Right hindlimb (tissue), 1 donor: ENCODE results near the gene PTPN9.
"Not testable (repeated sequence)": the region's sequence is repeated elsewhere in the genome, so short reads cannot be mapped to it uniquely, and the experiment has no call there.

ENCODE experiments used
- DNase-seq: peaks from one replicate; pipeline ENCODE4 v3.0.0-alpha.2; 2018

Gene PTPN9

DNA sequence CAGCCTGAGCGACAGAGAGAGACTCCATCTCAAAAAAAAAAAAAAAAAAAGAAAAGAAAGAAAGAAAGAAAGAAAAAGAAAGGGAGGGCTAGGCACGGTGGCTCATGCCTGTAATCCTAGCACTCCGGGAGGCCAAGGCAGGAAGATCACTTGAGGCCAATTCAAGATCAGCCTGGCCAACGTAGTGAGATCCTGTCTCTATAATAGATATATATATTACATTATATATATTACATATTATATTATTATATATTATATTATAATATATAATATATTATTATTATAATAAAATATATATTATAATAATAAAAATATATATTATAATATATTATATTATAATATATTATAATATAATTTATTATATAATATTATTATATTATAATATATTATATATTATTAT lies 48.9 kb downstream of the PTPN9 start:
- no peak for DNase-seq

DNA sequence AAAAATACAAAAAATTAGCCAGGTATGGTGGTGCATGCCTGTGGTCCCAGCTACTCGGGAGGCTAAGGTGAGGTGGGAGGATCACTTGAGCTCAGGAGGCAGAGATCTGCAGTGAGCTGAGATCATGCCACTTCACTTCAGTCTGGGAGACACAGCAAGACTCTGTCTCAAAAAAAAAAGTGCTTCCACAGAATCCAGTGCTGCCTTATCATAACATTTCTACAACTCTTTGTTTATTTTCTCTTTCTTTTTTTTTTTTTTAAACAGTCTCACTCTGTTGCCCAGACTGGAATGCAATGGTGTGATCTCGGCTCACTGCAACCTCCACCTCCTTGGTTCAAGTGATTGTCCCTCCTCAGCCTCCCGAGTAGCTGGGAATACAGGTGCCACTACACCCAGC lies 53.4 kb downstream of the PTPN9 start:
- DNase-seq = not testable (repeated sequence)

DNA sequence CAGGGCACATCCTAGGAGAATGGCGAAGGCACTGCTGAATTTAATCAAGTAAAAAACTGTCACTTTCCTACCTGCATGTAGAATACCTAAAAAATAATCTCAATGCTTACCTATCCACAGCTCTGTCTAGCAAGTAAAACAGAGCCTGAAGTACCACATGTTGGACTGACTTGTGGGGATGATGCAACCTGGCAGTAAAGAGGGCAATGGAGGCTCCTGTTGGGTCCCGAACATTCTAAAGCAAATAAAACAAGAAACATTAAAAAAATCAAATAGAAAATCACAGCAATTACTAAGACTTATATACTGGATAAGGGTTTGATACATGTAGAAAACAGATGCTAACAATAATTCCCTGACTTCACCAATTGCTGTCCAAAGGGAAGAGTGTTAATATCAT lies 56.1 kb downstream of the PTPN9 start:
- DNase-seq = no peak

DNA sequence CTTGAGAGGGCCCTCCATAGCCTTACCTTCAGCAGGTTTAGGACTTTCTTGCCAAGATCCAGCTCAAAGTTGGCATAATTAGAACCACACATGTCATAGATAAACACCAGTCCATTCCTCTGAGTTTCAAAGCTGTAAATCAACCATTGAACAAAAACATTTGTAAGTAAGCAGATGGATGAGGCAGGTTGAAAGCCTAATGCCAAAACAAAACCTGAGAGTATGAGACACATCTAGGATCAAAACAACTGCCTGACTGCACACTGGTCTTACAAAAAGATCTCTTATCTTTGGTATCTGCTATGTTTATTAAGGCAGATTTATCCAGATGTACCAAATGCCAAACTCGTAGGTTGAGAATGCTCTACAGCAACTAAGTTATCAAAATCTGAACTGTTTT lies 61.9 kb downstream of the PTPN9 start:
- DNase-seq = no peak

DNA sequence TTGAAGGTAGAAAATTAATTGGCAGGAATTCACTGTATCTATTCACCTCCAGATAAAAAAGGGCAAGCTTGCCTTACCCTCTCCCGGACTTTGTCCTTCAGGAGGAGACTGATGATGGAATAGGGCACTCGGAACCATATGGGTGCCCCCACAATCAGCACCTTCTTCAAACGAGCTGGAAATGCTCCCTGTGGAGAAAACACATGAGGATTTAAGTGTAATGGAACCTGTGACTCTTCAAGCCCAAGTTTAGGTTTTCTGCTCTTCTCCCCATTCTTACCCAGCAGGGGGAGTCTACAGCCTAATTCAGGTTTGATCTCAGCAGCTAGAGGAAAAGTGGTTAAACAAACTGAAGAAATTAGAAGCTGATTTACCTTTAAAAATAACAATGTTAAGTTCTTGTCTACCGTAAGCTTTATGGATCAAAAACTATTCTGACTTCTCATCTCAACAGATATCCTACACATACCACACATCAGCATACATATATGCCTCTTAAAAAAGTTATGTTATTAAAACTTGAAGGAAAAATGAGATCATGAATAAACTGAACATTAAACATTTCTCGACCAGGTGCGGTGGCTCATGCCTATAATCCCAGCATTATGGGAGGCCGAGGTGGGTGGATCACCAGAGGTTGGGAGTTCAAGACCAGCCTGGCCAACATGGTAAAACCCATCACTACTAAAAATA lies 70.1 kb downstream of the PTPN9 start:
- no peak for DNase-seq

DNA sequence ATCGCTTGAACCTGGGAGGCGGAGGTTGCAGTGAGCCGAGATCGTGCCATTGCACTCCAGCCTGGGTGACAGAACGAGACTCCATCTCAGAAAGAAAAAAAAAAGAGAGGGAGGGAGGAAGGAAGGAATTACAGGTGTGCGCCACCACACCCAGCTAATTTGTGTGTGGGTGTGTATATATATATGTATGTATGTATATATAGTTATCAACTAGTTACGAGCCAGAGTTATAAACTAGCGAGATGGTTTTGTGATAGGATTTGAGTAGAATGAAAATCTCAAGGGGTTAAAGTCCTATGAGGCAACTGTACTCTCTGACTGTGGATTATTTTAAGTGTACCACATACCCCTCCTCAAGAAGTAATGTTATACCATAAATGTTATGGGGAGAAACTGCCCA lies 76.8 kb downstream of the PTPN9 start:
- no peak for DNase-seq

DNA sequence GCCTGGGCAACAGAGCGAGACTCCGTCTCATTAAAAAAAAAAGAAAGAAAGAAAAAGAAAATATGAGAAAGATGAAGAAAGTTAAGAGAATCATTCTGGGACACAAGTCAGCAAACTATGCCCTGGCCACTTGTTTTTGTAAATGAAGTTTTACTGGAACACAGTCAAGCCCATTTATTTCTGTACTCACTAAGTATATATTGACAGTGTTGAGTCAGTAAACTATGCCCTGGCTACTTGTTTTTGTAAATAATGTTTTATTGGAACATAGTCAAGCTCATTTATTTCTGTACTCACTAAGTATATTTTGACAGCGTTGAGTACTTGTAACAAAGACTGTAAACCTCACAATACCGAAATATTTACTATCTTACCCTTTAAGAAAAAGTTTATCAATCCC lies 85.4 kb downstream of the PTPN9 start:
- no peak for DNase-seq

DNA sequence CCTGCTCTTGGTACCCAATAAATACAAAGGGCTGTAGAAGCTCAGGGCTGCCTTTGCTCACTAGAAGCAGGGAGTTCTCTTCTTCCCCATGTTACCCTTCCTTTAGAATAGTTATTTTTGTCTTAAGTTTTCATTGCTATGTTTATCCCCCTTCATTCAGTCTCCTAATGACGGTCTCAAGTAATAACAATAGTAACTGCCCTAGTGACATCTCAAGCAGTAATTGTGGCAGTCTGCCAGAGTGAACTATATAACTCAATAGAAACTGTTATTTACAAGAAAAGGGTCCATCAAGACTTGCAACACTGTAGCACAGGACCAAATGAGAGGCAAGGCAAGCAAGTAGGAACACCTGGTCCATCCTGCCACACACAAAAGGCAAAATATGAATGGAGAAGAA lies 95.2 kb downstream of the PTPN9 start:
- DNase-seq = no peak

DNA sequence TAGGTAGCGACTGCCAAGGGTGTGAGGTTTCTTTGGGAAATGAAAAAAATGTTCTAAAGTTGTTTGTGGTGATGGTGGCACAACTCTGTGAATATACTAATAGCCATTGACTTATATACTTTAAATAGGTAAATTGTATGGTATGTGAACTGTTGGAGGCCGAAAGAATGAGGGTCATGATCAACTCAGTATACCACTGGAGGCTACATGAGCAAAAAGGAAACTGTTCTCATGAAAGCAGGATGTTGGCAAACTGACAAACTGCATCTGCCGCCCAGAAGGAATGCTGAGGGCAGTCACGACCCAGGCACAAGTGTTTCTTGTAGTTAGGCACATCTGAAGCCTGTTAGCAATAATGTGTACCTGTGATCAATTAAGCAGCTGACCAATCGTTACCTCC lies 95.6 kb downstream of the PTPN9 start:
- DNase-seq = not testable (repeated sequence)

DNA sequence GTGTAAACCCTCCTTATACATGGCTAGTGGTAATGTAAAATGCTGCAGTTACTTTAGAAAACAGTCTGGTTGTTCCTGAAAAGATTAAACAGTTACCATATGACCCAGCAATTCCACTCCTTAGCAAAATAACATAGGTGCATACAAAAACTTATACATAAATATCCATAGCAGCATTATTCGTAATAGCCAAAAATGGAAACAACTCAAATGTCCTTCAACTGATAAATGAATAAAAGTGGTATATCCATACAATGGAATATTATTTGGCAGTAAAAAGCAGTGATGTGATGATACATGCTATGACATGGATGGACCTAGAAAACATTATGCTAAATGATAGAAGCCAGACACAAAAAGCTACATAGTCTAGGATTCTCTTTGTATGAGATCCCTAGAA lies 96.0 kb downstream of the PTPN9 start:
- DNase-seq = no peak

DNA sequence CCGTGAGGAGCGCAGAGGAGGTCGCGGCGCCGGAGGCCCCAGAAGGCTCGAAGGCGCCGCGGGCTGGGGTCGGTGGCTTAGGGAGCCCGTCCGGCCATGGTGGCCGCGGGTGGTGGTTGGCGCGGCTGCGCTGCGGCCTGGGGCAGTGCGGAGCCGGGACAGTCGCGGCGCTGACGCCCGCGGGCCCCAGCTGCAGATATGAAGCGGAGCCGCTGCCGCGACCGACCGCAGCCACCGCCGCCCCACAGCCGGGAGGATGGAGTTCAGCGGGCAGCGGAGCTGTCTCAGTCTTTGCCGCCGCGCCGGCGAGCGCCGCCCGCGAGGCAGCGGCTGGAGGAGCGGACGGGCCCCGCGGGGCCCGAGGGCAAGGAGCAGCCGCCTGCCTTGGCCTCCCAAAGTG lies 98.7 kb downstream of the PTPN9 start:
- not testable (repeated sequence) for DNase-seq

DNA sequence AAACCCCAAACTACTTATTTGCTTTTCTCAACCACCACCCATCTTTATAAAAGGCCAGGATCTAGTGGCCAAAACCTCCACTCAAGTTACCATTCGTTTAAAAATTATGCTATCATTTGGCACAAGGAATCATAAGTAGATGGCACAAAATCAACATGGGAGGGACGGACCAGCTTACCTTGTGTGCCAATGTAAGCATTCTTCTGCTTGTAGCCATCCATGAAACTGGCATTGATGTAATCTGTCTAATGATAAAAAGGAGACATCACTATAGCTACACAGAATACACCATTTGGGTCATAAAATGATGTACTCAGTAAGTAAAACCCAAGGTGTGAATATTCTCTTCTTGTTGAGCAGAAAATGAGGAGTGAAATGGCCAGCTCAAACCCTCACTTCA lies 99.4 kb downstream of the PTPN9 start:
- DNase-seq = no peak

DNA sequence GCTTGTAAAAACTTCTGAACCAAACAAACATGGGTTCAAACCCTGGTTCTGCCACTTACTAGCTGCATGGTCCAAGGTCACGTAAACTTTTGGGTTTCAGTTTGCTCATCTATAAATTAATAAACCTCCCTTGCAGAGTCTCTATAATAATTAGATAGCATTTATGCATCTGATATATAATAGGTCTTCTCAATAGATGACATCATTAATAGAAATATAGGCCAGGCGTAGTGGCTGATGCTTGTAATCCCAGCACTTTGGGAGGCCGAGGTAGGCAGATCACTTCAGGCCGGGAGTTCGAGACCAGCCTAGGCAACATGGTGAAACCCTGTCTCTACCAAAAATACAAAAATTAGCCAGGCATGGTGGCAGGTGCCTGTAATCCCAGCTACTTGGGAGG lies 102.0 kb downstream of the PTPN9 start:
- not testable (repeated sequence) for DNase-seq

DNA sequence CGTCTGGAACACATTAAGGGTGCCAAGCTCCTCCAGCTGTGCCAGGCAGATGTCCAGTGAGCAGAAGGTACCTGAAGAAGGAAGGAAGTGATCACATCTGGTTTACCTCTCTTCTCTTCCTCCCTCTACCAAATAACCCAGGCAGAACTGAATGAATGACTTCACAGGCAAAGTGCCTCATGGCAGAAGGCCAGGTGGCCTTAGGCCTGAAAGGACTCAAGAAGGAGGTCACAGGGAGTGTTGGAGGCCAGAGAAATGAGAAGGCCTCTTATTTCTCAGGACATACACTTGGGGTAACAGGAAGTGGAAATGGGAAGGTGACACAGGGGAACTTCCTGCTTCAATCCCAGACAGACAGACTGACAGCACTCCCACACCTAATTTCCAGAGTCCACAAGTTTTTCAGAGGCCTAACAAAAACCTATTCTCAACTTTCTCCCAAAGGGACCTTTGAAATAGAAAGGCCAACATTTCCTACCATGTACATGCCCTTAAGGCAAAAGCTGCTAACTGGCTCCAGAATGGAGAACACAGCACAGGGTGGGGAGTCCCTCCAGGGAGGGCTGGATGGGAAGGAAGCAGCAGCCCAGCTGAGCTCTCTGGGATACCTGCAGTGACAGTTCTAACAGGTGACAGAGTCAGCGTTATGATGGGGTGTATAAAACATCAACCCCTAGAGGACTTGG lies 110.1 kb downstream of the PTPN9 start:
- DNase-seq = no peak

DNA sequence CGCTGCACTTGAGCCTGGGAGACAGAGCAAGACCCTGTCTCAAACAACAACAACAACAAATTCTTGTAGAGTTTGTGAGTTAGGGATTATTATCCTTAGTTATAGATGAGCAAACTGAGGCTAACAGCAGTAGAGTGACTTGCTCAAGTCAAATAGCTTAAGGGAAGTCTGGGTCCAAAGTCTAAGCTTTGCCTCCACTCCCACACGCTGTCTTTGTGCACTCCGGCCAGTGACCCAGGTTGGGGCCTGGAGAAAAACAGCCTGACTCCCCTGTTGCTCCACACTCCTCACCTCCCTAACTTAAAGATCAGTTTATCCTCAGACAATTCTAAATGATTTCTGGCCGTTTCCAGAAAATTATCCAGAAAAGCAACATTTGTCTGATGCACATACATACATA lies 118.5 kb downstream of the PTPN9 start:
- DNase-seq = no peak

DNA sequence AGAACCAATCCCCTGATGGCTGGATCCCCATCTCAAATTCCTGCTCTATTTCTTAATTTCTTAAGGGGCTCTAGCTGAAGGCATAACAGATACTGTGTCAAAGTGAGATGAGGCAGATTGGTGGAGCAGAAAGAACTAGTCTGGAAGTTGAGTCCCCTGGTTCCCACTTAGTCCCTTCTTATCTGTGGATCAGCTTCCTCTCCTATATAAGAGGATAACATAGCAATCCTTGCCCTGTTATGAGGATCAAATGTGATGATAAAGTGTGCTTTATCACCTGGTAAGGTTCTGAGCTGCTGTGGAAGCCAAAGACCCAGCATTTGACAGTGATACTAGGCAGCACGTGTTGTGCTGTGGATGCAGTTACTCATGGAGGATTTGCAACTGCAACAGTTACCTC lies 119.5 kb downstream of the PTPN9 start:
- no peak for DNase-seq

DNA sequence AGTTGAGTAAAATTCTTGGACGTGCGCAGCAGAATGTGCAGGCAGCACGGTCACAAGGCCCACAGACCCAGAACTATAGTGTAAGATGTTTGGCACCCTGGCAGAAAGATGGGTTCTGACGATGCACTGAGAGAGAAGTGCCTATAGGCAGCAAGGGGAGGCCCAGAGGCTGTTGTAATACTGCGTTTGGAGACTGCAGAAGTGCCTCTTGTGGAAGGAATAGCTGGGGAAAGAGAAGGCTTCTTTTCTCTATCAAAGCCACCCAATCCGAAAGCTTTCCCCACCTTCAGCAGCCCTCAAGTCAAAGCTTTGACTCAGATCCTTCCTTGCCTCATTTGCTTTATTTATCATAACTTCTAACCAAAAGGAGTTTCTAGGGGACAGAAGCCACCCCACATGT lies 122.4 kb downstream of the PTPN9 start:
- no peak for DNase-seq

DNA sequence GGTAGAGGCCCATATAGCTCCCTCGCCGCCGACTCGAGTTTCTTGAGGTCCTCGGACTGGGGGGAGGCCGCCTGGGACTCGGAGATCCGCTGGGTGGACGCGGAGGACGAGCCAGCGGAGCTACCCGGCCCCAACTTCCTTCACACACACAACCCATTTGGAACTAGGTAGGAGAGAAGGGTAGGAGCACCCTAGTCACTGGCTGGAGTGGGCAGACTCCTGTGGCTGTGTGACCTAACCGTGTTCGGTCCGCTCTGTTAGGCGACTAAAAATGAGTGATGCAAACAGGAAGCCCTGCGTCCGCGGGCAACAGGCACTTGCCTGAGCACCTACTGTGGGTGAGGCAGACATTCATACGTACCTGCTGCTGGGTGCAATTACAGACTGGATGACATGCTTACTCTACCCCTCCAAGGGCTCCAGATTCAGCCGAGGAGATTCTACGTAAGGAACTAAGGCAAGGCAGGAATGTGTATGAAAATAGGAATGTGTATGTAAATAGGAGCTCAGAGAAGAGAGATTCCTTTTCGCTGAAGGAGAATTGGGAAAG lies 123.1 kb downstream of the PTPN9 start:
- DNase-seq = no peak

DNA sequence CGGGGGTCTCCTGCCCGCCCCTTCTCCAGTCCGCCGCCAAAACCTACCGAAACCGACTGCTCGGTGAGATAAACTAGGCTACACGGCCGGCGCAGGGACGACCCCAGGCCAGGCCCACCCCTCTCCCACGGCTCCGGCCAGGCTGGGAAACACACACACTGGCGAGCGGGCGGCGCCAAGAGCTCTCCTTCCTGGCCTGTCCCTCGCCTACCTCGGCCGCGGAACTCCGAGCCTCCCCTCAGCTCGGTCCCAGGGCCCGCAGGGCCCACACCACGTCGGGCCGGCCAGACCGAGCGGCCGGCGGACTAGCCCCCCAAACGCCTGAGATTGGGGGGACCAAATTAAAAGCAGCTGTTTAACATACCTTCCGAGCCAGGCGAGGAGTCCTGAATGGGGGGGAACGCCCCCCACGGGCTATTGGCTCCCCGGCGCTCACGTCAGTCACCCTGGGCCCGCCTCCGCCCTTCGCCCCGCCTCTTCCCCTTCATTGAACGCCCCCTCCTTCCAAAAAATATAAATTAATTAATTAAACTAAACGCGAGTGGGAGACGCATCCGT lies 123.6 kb downstream of the PTPN9 start:
- DNase-seq = peak; percentile 93

DNA sequence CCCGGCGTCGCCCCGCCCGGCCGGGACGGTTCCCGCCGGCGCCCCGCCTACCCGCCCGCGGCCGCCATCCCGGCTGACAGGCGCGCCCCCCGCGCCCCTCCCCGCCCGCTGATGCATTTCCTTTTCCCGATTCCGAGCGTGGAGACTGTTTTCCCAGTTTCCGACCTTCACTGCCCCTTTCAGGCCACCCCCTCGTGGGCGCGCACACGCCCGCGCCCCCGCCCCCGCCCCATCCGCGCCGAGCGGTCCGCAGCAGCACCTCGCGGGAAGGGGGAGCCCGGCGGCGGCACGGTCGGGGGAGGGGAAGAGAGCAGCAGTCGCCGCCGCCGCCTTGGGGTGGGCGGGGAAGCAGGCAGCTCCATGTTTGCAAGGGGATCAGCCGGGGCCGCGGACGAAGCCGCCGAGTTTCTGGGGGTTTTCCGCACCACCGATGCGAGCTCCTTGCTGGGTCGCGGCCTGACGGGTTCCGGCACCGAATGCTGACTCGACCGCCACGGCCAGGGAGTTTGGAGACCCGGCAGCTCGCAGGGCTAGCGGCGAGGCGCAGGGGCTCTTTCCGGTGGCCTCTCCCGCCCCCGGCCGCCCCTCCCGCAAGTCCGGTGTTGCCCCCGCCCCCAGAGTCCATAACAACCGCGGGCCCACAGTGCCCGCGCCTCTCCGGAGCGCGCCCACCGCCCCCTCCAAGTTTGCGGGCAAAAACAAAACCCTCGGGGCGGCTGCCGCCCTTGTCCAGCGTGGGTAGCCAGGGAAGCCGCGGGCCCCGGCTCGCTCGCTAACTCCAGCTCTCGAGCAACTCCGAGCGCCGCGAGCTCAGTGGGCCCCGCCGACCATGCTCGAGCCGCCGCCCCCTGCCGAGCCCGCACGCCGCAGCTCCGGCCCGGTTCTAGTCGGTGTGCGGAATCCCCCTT lies 124.4 kb downstream of the PTPN9 start:
- DNase-seq = peak; percentile 92

DNA sequence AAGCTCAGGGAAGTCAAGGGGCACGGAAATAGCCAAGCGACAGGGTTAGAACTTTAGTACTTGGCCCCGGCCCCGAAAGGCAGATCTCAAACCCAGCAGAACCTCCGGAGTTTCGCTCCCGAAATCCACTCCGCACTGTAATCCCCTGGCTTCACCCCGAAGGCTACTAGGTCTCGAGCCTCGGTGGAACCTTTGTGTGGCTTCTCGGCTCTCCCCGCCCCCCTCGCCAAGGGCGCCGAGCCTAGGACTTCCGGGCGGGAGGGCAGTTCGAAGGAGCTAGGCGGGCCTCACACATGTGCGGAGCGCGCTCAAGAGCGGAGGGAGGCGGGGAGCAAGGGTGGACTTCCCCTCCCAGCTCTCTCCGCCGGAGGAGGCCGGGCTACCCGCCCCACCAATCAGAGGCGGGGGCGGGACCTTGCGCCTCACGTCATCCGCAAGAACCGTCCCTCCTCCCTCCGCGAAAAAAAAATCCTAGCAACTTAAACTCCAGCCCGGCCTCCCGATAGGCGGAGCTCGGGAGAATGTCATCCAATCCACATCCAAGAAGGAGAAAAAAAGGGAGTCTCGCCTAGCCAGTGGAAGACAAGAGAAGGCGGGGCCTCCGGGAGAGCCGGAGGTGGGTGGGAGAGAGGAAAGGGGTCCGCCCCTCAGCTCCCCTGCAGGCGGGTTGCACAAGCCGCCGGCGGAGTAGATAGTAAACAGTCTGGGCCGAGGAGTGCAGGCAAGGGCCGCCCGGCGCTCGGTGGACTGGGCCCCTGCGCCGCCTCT lies 125.2 kb downstream of the PTPN9 start:
- peak; percentile 99 for DNase-seq
